H1 (cell line): ENCODE data around the gene SPTBN5. TPM values are rescaled to one million over a fixed set of nuclear protein-coding genes. Genes with fewer than 3 reads are reported as not detected.

Experiments used
- ASH2L ChIP-seq: fragments of 200-600, 300-600 bp; sonication (generic); IDR thresholded peaks from one replicate; pipeline ENCODE4 v1.7.1; 2017; ENCODE audit warnings: low read length
- CBX5 ChIP-seq: fragments of 300-800, 300-1000 bp; sonication (generic); IDR thresholded peaks from 2 replicates; pipeline ENCODE4 v1.7.1; 2016; ENCODE audit warnings: antibody characterized with exemption, low read length, low read depth
- EZH2 ChIP-seq: fragments of 200-600 bp; sonication (generic); IDR thresholded peaks from 2 replicates; pipeline ENCODE4 v1.7.1; 2012; ENCODE audit warnings: low read depth, mild to moderate bottlenecking, moderate library complexity, low read length, inconsistent platforms; ENCODE audit not compliant: severe bottlenecking
- HDAC6 ChIP-seq: IDR thresholded peaks from one replicate; pipeline ENCODE4 v1.7.1; 2012; ENCODE audit warnings: low read depth, mild to moderate bottlenecking, inconsistent platforms, low read length, moderate library complexity
- NRF1 ChIP-seq: IDR thresholded peaks from 2 replicates; pipeline ENCODE4 v1.6.1; 2011; ENCODE audit warnings: mild to moderate bottlenecking, low read depth, low read length, improper control_type of control experiment
- POLR2A ChIP-seq, 2 experiments: IDR thresholded peaks; 1 replicate in 1 of 2; 2 replicates in 1 of 2; pipeline ENCODE4 v1.6.1; 2011; ENCODE audit warnings: low read depth in 2 of 2, low read length in 2 of 2, mild to moderate bottlenecking in 2 of 2; ENCODE audit errors: control extremely low read depth in 1 of 2
- RBBP5 ChIP-seq: IDR thresholded peaks from 2 replicates; pipeline ENCODE4 v1.7.1; 2012; ENCODE audit warnings: low read depth, mild to moderate bottlenecking, inconsistent platforms, low read length, moderate library complexity, borderline replicate concordance
- SIX5 ChIP-seq: IDR thresholded peaks from 2 replicates; pipeline ENCODE4 v1.6.1; 2011; ENCODE audit warnings: mild to moderate bottlenecking, low read depth, low read length
- SP4 ChIP-seq: IDR thresholded peaks from 2 replicates; pipeline ENCODE4 v1.6.1; 2012; ENCODE audit warnings: low read length, inconsistent platforms
- polyA plus RNA-seq, 7 experiments: library from polyadenylated mRNA; depleted of rRNA in 3 of 7; stranded (reverse) in 5 of 7; unstranded in 2 of 7; fragments of >200 nt in 5 of 7; fragments of 200-250 nt in 2 of 7; gene quantifications; 1 replicate in 5 of 7; 2 replicates in 1 of 7; 4 replicates in 1 of 7; pipeline versions ENCODE4 v1.2.1 to v1.2.3, GENCODE V29; 2011 to 2013; ENCODE audit warnings: missing spikeins in 2 of 7, mixed read lengths in 2 of 7
- total RNA-seq: library from RNA; stranded (reverse); fragmentation: NEBNext Ultra II Directional; extraction: Animal tissue kit (Norgen Biotek cat#: 25700); gene quantifications from 2 replicates; pipeline ENCODE4 v1.2.1, GENCODE V29; 2021
- TF ChIP-seq, protein P1 (sequence below), 3 experiments: IDR thresholded peaks; 1 replicate in 2 of 3; 2 replicates in 1 of 3; pipeline versions ENCODE4 v1.5.1 to v1.6.1; 2011; ENCODE audit warnings: low read length in 3 of 3, mild to moderate bottlenecking in 3 of 3, inconsistent platforms in 2 of 3, low read depth in 1 of 3, moderate library complexity in 1 of 3; ENCODE audit not compliant: insufficient read depth in 1 of 3; ENCODE audit errors: control extremely low read depth in 1 of 3
- TF ChIP-seq, protein P2 (sequence below): IDR thresholded peaks from 2 replicates; pipeline ENCODE4 v1.6.1; 2011; ENCODE audit warnings: low read length, improper control_type of control experiment
- TF ChIP-seq, protein P3 (sequence below): IDR thresholded peaks from 2 replicates; pipeline ENCODE4 v1.6.1; 2012; ENCODE audit warnings: inconsistent platforms

Gene SPTBN5
- total and polyA plus RNA-seq, 2 of the 8 experiments (the other 6 are each of a cell fraction or from before 2014, with no cell fraction given), result 0.32 to 0.84 TPM

DNA sequence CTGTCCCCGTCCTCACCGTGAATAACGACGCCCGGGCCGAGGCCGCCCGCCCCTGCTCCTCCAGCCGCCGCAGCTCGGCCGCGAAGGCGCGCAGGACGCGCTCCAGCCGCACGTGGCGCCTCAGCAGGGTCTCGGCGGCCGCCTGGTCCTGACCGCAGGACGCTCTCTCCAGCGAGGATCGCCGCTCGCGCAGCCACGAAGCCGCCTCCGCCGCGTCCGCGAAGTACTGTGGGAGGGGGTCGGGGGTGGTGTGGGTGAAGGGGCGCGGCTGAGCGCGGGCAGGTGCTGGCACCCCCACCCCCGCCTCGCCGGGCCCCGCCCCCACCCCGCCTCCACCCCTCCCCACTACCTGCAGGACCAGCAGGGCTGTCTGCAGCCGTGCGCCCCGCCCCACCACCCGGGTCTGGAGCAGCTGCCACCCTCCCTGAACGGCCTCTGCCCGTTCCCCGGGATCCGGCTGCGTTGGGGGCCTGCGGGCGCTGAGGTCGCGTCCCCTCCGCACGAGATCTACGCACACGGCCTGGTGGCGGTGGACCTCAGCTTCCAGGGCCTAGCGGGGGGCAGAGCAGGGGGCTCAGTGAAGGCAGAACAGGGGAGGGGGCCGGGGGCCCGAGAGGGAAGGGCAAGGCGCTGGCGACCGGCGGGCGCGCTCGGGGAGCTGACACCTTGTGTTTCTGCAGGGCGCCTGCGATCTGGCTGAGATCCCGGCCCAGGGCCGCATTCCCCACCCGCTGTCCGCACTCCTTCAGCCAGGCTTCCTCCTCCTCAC, 11.7 kb downstream of the SPTBN5 start (continued):
- TF ChIP-seq, protein P1, sequence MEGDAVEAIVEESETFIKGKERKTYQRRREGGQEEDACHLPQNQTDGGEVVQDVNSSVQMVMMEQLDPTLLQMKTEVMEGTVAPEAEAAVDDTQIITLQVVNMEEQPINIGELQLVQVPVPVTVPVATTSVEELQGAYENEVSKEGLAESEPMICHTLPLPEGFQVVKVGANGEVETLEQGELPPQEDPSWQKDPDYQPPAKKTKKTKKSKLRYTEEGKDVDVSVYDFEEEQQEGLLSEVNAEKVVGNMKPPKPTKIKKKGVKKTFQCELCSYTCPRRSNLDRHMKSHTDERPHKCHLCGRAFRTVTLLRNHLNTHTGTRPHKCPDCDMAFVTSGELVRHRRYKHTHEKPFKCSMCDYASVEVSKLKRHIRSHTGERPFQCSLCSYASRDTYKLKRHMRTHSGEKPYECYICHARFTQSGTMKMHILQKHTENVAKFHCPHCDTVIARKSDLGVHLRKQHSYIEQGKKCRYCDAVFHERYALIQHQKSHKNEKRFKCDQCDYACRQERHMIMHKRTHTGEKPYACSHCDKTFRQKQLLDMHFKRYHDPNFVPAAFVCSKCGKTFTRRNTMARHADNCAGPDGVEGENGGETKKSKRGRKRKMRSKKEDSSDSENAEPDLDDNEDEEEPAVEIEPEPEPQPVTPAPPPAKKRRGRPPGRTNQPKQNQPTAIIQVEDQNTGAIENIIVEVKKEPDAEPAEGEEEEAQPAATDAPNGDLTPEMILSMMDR (IDR thresholded peaks at IDR 0.05; ENCODE audit: control extremely low read depth in 1 of 3, insufficient read depth in 1 of 3, low read depth in 1 of 3, low read length in 3 of 3), result no peak
- TF ChIP-seq CBX5, result no peak
- no peak for TF ChIP-seq NRF1
- no peak for TF ChIP-seq POLR2A (IDR thresholded peaks at IDR 0.05; ENCODE audit: control extremely low read depth in 1 of 2, low read depth in 2 of 2, low read length in 2 of 2)
- TF ChIP-seq HDAC6, result no peak
- TF ChIP-seq SP4, result no peak
- TF ChIP-seq SIX5, result no peak
- TF ChIP-seq RBBP5, result 0 out of 2 replicates have a peak, but pooled peaks have one; percentile 67
- TF ChIP-seq ASH2L, result peak; percentile 50
- peak; percentile 60 for TF ChIP-seq EZH2
- TF ChIP-seq, protein P2, sequence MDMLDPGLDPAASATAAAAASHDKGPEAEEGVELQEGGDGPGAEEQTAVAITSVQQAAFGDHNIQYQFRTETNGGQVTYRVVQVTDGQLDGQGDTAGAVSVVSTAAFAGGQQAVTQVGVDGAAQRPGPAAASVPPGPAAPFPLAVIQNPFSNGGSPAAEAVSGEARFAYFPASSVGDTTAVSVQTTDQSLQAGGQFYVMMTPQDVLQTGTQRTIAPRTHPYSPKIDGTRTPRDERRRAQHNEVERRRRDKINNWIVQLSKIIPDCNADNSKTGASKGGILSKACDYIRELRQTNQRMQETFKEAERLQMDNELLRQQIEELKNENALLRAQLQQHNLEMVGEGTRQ, result peak; percentile 17; the same call in 1 of the 2 replicates
- TF ChIP-seq, protein P3, sequence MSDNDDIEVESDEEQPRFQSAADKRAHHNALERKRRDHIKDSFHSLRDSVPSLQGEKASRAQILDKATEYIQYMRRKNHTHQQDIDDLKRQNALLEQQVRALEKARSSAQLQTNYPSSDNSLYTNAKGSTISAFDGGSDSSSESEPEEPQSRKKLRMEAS, result peak; percentile 99
